ENCODE results near the gene B3GNT2.
"Not testable (repeated sequence)": the region's sequence is repeated elsewhere in the genome, so short reads cannot be mapped to it uniquely, and the experiment has no call there.

The B3GNT2 gene

GRCh38 chr2:62248226-62248625, 52.3 kb downstream of the B3GNT2 start:
- no peak for DNase-seq

DNA sequence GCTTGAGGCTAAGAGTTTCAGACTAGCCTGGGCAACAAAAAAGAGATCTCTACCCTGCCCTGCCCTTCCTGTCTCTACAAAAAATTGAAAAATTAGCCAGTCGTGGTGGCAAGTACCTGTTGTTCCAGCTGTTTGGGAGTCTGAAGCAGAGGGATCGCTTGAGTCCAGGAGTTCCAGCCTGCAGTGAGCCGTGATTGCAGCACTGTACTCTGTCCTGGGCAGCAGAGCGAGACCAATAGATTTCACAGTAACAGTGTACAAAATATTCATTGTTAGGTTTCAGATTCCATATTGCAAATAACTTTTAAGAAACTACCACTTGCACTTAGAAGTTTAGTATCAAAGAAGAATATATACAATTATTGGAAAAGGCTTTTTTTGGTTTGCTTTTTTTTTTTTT, 54.3 kb downstream of the B3GNT2 start:
- DNase-seq: no peak

- no peak for DNase-seq
Observed at GRCh38 chr2:62254424-62255266, 58.7 kb downstream of the B3GNT2 start.

DNA sequence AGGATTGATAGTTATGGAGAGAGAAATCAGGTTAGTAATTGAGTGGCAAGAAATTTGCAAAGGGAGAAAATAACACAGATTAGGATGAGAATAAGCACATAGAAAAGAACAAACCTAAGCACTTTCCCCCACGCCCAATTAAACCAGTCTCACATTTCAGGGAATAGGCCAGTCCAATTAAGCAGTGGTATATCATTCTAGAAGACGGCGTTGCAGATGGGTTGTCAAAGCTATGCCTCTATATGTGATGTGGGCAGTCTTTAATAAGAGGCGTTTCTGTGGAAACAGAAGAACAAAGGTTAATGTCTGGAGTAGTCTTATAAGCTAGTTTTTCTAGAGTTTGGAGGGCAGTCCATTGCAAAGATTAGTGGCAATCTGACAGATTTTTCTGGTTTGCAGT, 61.6 kb downstream of the B3GNT2 start:
- no peak for DNase-seq

DNA sequence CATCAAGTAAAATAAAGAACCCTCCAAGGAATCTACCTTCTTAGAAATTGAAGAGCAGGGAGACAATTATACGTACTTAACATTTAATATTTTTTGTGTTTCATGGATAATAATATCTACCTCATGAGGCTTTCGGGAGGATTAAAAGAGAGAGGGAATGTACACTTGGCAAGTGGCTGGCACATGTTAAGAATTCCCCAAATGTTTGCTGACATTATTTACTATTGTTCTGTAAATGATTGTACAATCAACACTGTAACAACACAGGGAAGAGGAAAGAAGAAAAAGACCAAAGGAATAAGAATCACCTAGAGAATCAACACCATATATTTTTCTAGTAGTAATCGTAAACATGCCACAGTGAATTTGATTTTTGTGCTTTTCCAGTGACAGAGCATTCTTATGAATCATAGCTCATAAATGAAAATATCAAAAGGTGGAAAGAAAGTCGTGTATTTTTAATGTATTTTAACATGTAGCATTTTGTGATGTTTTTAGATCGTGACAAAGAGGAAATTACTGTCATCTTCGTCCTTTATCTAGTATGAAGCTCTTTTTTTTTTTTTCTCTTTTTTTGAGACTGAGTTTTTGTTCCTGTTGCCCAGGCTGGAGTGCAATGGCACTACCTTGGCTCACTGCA, 67.3 kb downstream of the B3GNT2 start:
- no peak for DNase-seq

DNA sequence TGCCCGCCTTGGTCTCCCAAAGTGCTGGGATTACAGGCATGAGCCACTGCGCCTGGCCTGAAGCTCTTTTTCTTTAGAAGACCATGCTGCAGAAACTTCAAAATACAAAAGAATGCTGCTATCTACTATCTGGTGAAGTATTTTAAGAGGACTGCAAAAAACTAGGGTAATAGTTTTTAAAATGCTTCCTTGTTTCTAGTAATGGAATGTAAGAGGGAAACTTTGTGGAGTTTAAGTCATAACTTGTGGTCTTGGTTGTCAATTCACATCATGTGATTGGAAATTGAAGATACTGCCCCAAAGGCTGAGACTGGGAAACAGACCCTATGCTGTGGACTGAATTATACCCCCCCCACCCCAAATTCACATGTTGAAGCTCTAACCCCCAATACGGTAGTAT, 68.3 kb downstream of the B3GNT2 start:
- no peak for DNase-seq

DNA sequence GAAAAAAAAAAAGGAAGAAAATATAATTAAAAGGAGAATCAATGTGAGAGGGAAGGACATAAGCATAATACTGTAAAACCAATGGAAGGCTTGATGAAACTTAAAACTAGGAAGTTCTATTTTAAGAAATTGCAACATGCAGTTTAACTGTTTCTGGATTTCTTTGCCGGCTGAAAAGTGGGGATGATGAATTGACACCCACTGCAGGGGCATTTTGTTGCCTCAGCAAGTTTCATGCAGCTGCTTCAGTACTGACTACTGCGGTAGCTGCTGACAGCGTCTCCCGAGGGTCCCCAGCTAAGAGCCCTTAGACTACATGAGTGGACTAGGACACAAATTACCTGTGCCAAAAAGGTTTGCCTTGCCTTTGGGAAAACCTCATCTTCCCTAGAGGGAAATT, 69.2 kb downstream of the B3GNT2 start:
- no peak for DNase-seq

- DNase-seq: no peak
Observed at GRCh38 chr2:62266433-62267038, 70.6 kb downstream of the B3GNT2 start.

GRCh38 chr2:62267696-62268095, 71.8 kb downstream of the B3GNT2 start:
- no peak for DNase-seq

- not testable (repeated sequence) for DNase-seq
Observed at GRCh38 chr2:62268681-62269188, 72.8 kb downstream of the B3GNT2 start.

DNA sequence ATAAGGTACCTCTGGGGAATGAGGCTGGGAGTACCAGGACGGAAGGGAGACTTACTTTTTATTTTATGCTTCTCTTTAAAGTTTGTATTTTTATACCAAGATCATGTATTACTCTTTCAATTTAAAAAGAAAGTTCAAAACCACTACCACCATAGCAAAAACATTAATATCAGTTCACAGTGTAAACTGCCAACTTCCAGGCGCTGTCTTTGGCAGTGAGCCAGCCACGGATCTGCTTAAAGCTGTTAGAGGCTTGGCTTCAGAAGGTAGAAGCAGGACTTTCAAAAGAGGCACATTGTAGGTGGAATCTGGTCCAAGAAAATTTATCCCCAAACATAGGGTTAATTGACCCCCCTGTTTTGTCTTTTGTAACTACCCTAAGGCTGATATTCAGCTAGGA, 74.8 kb downstream of the B3GNT2 start:
- no peak for DNase-seq

All from activated CD4-positive, alpha-beta T cell treated with anti-CD3 and anti-CD28 coated beads, Interleukin-2, amount 50 U/mL, for 16 hours (primary cell).